Measurements from ENCODE around the gene AP5S1. TPM values are rescaled to one million over a fixed set of nuclear protein-coding genes. Genes with fewer than 3 reads are reported as not detected.

Gene AP5S1
- total and polyA plus RNA-seq, 2 of the 13 experiments (the other 11 are each of a cell fraction or from before 2014, with no cell fraction given), result 7.9 to 23.2 TPM

DNA sequence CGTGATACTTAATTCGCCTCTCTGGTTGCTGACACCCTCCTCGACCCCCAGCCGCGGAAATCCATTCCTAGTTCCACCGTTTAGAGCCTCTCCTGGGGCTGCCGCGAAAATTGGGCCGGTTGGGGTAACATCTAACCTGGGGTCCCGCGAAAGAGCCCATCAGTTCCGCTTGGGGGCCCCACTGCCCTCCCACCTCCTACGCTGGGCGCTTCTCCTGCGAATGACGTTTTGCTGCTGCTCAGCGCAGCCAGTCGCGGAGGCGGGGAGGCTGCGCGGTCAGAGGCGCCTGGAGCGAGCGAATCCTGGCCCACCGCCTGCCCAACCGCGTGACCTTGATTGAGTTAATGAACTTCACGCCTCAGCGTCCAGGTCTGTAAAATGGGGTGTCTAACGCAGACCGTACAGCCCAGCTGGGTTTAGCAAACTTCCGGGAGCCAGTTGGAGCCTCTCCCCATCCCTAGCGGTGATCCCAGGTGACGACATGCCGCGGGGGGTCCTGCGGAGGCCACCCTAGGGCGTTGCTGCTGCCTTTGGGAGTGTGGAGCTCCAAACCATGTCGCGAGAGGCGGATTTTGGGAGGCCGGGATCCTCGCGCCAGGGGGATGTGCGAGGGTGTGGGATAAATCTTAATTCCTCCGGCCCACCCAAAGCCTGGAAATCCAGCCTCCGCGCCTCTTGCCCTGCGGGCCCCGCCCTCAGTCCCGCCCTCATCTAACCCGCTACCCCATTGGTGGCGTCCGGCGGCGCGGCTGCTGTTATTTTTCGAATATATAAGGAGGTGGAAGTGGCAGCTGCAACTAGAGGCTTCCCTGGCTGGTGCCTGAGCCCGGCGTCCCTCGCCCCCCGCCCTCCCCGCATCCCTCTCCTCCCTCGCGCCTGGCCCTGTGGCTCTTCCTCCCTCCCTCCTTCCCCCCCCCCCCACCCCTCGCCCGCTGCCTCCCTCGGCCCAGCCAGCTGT, 24.6 kb upstream of the AP5S1 start, which contains the start of gene CDC25B (continued):
- TF ChIP-seq, protein P1, sequence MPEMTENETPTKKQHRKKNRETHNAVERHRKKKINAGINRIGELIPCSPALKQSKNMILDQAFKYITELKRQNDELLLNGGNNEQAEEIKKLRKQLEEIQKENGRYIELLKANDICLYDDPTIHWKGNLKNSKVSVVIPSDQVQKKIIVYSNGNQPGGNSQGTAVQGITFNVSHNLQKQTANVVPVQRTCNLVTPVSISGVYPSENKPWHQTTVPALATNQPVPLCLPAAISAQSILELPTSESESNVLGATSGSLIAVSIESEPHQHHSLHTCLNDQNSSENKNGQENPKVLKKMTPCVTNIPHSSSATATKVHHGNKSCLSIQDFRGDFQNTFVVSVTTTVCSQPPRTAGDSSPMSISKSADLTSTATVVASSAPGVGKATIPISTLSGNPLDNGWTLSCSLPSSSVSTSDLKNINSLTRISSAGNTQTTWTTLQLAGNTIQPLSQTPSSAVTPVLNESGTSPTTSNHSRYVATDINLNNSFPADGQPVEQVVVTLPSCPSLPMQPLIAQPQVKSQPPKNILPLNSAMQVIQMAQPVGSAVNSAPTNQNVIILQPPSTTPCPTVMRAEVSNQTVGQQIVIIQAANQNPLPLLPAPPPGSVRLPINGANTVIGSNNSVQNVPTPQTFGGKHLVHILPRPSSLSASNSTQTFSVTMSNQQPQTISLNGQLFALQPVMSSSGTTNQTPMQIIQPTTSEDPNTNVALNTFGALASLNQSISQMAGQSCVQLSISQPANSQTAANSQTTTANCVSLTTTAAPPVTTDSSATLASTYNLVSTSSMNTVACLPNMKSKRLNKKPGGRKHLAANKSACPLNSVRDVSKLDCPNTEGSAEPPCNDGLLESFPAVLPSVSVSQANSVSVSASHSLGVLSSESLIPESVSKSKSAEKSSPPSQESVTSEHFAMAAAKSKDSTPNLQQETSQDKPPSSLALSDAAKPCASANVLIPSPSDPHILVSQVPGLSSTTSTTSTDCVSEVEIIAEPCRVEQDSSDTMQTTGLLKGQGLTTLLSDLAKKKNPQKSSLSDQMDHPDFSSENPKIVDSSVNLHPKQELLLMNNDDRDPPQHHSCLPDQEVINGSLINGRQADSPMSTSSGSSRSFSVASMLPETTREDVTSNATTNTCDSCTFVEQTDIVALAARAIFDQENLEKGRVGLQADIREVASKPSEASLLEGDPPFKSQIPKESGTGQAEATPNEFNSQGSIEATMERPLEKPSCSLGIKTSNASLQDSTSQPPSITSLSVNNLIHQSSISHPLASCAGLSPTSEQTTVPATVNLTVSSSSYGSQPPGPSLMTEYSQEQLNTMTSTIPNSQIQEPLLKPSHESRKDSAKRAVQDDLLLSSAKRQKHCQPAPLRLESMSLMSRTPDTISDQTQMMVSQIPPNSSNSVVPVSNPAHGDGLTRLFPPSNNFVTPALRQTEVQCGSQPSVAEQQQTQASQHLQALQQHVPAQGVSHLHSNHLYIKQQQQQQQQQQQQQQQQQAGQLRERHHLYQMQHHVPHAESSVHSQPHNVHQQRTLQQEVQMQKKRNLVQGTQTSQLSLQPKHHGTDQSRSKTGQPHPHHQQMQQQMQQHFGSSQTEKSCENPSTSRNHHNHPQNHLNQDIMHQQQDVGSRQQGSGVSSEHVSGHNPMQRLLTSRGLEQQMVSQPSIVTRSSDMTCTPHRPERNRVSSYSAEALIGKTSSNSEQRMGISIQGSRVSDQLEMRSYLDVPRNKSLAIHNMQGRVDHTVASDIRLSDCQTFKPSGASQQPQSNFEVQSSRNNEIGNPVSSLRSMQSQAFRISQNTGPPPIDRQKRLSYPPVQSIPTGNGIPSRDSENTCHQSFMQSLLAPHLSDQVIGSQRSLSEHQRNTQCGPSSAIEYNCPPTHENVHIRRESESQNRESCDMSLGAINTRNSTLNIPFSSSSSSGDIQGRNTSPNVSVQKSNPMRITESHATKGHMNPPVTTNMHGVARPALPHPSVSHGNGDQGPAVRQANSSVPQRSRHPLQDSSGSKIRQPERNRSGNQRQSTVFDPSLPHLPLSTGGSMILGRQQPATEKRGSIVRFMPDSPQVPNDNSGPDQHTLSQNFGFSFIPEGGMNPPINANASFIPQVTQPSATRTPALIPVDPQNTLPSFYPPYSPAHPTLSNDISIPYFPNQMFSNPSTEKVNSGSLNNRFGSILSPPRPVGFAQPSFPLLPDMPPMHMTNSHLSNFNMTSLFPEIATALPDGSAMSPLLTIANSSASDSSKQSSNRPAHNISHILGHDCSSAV (CRISPR knock-in tag; IDR thresholded peaks at IDR 0.05; ENCODE audit: borderline replicate concordance), result no peak
- TF ChIP-seq, protein P2, sequence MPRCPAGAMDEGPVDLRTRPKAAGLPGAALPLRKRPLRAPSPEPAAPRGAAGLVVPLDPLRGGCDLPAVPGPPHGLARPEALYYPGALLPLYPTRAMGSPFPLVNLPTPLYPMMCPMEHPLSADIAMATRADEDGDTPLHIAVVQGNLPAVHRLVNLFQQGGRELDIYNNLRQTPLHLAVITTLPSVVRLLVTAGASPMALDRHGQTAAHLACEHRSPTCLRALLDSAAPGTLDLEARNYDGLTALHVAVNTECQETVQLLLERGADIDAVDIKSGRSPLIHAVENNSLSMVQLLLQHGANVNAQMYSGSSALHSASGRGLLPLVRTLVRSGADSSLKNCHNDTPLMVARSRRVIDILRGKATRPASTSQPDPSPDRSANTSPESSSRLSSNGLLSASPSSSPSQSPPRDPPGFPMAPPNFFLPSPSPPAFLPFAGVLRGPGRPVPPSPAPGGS (CRISPR knock-in tag; IDR thresholded peaks at IDR 0.05), result no peak
- TF ChIP-seq, protein P3, sequence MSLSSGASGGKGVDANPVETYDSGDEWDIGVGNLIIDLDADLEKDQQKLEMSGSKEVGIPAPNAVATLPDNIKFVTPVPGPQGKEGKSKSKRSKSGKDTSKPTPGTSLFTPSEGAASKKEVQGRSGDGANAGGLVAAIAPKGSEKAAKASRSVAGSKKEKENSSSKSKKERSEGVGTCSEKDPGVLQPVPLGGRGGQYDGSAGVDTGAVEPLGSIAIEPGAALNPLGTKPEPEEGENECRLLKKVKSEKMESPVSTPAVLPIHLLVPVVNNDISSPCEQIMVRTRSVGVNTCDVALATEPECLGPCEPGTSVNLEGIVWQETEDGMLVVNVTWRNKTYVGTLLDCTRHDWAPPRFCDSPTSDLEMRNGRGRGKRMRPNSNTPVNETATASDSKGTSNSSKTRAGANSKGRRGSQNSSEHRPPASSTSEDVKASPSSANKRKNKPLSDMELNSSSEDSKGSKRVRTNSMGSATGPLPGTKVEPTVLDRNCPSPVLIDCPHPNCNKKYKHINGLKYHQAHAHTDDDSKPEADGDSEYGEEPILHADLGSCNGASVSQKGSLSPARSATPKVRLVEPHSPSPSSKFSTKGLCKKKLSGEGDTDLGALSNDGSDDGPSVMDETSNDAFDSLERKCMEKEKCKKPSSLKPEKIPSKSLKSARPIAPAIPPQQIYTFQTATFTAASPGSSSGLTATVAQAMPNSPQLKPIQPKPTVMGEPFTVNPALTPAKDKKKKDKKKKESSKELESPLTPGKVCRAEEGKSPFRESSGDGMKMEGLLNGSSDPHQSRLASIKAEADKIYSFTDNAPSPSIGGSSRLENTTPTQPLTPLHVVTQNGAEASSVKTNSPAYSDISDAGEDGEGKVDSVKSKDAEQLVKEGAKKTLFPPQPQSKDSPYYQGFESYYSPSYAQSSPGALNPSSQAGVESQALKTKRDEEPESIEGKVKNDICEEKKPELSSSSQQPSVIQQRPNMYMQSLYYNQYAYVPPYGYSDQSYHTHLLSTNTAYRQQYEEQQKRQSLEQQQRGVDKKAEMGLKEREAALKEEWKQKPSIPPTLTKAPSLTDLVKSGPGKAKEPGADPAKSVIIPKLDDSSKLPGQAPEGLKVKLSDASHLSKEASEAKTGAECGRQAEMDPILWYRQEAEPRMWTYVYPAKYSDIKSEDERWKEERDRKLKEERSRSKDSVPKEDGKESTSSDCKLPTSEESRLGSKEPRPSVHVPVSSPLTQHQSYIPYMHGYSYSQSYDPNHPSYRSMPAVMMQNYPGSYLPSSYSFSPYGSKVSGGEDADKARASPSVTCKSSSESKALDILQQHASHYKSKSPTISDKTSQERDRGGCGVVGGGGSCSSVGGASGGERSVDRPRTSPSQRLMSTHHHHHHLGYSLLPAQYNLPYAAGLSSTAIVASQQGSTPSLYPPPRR (CRISPR knock-in tag; IDR thresholded peaks at IDR 0.05; ENCODE audit: borderline replicate concordance), result peak; percentile 50; the same call in 1 of the 2 replicates
- TF ChIP-seq, protein P4, sequence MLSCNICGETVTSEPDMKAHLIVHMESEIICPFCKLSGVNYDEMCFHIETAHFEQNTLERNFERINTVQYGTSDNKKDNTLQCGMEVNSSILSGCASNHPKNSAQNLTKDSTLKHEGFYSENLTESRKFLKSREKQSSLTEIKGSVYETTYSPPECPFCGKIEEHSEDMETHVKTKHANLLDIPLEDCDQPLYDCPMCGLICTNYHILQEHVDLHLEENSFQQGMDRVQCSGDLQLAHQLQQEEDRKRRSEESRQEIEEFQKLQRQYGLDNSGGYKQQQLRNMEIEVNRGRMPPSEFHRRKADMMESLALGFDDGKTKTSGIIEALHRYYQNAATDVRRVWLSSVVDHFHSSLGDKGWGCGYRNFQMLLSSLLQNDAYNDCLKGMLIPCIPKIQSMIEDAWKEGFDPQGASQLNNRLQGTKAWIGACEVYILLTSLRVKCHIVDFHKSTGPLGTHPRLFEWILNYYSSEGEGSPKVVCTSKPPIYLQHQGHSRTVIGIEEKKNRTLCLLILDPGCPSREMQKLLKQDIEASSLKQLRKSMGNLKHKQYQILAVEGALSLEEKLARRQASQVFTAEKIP (CRISPR knock-in tag; IDR thresholded peaks at IDR 0.05; ENCODE audit: borderline replicate concordance), result no peak
- TF ChIP-seq ZMYM4 (CRISPR knock-in tag; IDR thresholded peaks at IDR 0.05) (peak; percentile 79; the same call in 1 of the 2 replicates), ZBTB42 (CRISPR knock-in tag; IDR thresholded peaks at IDR 0.05) (0 out of 2 replicates have a peak, but pooled peaks have one; percentile 72), TBX3 (IDR thresholded peaks at IDR 0.05; ENCODE audit: borderline replicate concordance) (peak; percentile 52; the same call in 1 of the 2 replicates)
- TF ChIP-seq, protein P5, sequence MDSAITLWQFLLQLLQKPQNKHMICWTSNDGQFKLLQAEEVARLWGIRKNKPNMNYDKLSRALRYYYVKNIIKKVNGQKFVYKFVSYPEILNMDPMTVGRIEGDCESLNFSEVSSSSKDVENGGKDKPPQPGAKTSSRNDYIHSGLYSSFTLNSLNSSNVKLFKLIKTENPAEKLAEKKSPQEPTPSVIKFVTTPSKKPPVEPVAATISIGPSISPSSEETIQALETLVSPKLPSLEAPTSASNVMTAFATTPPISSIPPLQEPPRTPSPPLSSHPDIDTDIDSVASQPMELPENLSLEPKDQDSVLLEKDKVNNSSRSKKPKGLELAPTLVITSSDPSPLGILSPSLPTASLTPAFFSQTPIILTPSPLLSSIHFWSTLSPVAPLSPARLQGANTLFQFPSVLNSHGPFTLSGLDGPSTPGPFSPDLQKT (CRISPR knock-in tag; IDR thresholded peaks at IDR 0.05; ENCODE audit: borderline replicate concordance), result no peak

Data from HepG2 (cell line).